Activated effector memory CD4-positive, alpha-beta T cell treated with anti-CD3 and anti-CD28 coated beads, Interleukin-2, amount 50 U/mL, for 16 hours (primary cell): ENCODE data around the gene ADD1.
"Not testable (repeated sequence)": the region's sequence is repeated elsewhere in the genome, so short reads cannot be mapped to it uniquely, and the experiment has no call there.

ENCODE experiments used
- DNase-seq: peaks from one replicate; pipeline ENCODE4 v3.0.0-alpha.2; 2020

Gene ADD1

DNA sequence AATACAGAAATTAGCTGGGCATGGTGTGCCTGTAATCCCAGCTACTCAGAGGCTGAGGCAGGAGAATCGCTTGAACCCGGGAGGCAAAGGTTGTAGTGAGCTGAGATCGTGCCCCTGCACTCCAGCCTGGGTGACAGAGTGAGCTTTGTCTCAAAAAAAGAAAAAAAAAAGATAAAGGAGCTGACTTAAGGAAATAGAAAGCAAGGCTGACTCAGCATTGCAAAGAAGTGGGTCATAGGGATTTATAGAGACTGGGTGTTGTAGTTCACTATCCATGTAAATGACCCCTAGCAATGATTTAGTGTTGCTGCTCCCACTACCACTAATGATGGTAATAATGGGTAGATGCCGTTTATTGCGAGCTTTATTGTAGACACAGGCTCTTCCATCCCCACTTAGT lies 47.6 kb downstream of the ADD1 start:
- DNase-seq = no peak

DNA sequence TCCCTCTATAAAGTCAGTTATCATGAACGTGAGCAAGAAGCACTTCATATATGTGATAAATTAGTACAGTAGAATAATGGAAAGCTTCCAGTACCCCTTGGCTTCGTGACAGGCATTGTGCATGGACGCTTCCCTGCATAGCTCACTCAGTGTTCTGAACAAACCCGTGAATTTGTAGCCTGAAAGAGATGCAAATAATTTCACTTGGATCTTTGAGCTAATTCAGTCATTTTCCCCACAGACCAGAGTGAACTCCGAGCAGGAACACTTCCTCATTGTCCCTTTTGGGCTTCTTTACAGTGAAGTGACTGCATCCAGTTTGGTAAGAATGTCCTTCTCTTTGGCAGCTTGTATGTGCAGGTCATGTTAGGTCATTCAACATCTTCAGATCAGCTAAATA lies 50.1 kb downstream of the ADD1 start:
- DNase-seq = no peak

DNA sequence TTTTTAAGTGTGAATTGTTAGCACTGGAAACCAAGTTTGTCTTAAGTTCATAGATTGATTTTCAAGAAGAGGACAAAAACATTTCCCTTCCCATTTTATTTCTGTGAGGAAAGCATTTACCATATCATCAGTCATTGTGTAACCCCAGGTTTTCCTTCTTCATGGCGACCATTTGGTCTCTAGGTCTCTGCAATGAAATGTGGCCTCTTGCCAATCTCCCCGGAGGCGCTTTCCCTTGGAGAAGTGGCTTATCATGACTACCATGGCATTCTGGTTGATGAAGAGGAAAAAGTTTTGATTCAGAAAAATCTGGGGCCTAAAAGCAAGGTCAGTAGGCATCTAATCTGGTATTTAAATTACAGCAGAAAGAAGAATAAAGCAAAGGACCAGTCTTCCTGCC lies 54.4 kb downstream of the ADD1 start:
- no peak for DNase-seq

DNA sequence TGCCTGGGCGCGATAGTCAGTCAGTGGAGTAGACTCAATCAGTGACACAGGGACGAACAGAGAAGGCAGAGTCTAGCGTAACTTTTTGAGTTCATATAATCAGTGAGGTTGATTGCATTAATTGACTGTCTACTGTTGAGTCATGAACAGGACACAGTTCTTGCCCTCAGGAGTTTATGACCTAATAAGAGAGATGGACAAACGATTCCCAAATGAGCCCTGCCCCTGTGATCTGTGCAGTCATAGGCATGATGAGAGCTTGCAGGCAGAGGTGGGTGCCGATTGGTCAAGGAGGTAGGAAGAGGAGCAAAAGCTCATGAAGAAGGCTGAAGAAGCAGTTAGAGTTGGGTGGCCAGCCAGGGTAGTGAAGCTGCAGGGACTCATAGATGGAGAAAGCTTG lies 57.1 kb downstream of the ADD1 start:
- no peak for DNase-seq

DNA sequence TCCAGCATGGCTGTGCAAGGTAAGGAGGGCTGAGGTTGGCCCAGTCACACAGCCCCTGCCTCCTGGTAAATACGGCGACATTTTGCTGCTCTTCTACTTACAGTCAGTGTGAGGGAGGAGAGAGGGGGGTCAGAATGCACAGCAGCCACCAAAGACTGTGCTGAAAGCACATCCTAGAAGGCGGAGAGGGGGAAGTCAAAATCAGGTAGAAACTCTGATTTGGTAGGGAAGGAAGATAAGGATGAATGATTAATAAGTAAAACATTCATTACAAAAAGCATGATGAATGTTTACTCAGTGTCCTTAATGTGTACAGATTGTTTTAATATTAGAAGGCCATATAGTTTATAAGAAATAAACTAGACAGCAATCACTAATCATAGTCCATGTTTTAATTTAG lies 57.5 kb downstream of the ADD1 start:
- no peak for DNase-seq

DNA sequence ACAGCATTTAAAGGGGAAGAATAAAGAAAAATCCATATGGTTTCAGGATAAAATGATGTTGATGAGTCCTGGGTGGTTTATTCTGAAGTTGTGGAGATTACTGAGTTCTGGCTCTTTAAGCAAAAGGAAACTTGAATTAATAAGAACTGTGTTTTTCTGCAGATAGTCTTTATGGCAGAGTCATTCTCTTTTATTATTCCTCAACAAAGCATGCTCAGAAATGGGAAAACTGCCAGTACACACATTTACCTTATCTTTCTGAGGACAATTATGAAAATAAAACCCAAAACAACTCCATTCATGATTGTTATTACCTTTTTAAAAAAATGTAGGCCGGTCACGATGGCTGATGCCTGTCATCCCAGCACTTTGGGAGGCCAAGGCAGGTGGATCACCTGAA lies 58.5 kb downstream of the ADD1 start:
- no peak for DNase-seq

DNA sequence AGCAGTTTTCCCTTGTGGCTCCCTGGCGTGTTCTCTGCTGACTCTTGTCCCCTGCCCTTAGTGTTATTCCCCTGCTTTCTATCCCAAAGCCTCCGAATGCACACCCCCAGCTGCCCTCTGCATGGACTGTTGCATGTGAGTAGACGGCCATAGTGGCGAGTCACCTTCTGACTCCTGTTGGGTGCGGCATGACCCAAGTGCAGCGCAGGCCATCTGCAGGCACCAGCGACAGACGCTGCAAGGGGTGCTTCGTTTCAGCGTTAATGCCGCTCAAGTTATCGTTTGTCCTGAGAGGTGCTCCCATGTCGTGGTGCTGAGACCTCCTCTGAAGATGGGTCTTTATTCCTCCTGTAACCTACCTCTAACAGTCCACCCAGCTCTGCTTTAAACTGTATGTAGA lies 61.9 kb downstream of the ADD1 start:
- DNase-seq = no peak

DNA sequence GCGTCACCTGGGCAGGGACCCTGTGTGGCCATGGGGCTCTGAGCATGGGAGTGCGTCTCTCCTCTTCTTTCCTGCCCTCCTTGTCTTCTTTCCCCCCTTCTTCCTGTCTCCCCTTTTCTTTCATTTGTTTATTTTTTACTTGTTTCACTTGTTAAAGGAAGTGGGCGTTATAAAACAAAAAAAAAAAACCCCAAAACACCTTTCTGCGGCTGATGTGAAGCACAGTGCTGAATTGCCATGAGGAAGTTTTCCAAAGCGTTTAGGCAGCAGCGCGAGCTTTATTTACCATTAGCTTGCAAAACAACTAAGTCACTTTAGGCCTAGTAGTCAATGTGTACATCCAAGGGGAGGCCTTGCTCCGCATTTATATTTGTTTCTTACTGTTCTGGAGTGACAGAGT lies 62.6 kb downstream of the ADD1 start:
- DNase-seq = no peak

DNA sequence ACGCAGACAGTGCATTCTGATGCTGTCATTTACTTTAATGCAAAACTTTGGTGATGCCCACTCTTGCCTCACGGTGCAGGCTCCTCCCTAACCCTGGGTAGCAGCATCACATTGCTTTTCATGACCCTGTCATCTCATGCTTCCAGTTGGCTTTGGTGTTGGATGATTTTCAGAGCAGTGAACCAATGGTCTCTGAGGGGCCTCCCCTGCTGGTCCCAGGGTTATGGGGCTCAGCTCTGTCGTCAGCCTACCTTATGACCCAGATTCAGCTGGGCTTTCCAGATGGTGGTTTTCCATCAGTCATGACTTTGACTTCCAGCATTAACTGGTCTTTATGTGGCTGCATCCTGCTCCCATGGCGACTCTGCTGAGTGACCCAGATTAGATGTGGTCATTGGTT lies 63.6 kb downstream of the ADD1 start:
- DNase-seq = no peak

DNA sequence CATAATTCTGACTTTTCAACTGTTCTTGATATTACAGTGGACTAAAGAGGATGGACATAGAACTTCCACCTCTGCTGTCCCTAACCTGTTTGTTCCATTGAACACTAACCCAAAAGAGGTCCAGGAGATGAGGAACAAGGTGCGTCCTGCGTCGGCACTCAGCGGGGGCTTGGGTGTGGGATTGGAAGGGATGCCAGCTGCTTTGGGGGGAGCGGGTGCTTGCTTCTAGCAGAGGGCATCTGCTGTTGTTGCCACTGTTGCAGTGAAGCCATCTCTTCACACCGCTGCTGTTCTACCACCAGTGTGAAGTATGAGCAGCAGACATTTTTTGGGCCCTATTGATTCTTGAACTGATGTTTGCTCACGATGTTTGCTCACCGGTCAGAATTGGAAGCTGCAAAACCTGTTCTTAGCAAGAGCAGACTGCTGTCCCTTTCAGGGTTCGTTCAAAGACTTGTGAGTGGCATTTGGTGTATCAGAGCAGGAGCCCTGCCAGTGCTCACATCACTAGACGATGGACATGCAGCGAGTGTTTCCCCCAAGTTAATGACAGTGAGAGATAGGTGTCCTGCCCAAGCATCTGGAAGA lies 64.2 kb downstream of the ADD1 start:
- DNase-seq = no peak

DNA sequence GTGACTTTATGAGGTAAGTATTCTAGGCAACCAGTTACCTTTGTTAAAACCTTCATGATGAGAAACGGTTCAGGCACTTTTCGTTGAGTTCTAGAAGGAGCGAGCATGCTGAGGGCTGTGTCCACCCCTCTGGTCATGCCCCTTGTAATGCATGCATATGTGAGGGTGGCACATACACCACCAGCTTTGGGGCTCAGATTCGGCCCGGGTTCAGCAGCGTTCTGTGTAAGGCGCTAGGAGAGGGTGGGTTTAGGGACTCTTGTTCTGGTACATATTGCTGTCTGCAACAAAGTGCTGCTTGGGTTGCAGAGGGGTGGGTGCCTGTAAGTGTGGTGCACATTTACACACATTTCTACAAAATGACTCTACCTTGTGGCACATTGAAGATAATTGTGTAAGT lies 65.0 kb downstream of the ADD1 start:
- no peak for DNase-seq

DNA sequence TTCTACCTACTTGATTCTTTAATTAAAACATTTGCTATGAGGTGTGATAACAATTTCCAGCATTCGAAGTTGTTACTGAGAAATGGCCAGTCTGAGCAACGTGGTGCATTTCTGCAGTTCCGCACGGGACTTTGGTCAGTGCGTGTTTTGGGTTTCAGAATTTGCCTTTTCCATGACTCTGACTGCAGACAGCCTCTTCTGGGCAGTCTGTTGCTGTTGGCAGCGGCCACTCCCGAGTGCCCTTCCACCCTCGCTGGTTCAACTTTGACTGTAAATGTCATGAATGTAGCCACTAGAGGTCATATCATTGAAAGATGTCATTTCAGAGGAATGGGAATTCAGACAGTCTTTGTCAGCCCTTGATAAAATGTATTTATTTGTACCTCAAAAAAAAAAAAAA lies 65.9 kb downstream of the ADD1 start:
- DNase-seq = no peak

DNA sequence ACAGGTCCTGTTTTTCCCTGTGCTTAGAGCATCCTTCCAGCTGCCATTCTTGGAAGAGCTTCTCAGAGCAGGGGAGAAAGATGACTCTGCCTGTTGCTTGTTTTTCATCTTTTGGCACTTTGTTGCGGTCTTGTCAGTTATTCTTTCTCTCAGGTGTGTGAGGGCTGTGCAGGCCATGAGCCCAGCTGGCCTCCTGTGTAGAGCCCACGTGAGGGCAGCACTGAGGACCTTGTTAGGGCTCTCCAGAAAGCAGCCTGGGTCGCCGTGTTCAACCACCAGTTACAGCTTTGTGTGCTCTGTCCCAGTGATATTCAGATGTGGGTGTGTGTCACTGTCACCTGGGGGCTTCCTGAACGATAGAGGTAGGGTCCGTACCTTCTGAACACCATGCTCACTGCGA lies 66.8 kb downstream of the ADD1 start:
- DNase-seq = no peak

DNA sequence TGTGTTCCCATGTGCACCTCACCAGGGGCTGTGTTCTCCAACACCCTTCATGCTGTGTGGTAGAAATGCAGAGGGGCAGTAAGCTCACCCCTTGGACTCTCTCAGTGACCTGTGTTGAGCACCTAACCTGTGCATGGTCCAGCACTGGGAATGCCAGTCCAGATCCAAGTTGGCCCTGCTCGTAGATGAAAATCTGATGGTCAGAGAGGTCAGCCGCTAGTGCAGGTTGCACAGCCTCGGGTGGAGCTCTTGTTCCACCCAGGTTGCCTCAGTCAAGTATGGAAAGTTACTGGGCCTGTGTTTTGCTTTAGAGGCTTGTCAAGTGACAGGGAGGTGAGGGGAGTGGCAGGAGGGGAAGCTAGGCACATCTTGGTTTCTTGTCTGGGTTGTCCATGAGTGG lies 68.2 kb downstream of the ADD1 start:
- DNase-seq = no peak

DNA sequence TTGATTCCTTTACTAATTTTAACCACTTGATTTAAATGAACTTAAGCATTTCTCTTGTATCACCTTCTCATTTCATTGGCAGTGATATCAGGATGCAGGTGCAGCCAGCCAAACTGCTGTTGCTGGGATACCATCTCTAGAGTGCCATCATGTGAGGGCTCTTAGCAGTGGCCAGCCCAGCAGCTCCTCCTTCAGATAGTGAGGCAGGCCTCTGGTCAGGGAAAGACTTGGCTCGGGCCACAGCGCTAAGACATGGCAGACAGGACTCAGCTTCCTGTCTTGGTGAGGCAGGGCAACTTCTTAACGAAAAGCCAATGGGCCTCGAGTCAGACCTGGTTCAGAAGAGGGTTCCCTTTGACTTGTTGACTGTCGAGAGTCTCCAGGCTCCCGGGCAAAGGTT lies 69.5 kb downstream of the ADD1 start:
- no peak for DNase-seq

DNA sequence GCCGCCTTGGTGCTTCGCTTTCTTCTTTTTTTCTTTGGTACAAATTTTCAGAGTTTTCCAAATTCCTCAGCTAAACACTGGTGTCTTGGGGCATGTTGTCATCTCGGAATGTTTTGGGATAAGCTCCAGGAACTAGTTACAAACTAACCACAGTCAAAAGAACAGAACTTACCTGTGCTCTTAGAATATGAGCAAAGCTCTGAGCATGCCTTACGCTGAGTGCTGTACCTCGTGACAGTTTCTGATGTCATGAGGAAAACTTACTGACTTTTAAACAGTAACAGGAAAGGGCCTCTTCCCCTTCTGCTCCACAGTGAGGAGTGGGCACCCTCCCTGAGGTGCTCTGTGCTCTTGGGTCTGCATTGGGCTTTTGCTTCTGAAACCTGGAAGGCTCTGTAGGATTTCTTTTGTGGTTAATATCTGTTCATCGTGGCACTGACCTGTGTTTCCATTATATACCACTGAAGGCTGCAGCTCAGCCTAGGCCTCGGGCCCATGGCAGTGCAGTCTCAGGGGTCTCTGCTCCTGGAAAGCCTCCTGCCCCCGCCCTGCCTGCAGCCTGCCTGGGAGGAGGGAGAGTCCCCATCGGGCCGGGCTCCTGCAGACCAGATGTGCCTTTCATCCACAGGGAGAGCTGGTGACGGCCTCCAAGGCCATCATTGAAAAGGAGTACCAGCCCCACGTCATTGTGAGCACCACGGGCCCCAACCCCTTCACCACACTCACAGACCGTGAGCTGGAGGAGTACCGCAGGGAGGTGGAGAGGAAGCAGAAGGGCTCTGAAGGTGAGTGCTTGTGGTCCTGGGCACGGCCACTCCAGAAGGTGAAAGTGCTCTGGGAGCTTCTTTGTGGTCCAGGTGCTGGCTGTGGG lies 70.8 kb downstream of the ADD1 start:
- no peak for DNase-seq

DNA sequence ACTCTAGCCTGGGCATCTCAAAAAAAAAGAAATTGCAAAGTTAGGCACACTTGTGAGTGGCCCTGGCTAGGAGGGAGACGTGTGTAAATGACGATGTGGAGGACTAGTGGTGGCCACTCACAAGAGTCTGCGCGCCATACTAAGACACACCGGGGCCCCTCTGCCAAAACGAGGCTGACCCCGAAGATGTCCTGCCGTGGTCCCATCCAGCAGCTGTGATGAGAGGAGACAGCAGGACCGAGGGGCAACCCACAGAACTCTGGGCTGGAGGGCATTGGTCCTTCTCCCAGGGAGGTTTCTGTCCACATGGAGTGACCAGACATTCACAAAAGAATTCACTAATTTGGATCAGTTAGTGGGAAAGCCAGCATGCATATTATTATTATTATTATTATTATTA lies 72.1 kb downstream of the ADD1 start:
- peak; percentile 60 for DNase-seq

DNA sequence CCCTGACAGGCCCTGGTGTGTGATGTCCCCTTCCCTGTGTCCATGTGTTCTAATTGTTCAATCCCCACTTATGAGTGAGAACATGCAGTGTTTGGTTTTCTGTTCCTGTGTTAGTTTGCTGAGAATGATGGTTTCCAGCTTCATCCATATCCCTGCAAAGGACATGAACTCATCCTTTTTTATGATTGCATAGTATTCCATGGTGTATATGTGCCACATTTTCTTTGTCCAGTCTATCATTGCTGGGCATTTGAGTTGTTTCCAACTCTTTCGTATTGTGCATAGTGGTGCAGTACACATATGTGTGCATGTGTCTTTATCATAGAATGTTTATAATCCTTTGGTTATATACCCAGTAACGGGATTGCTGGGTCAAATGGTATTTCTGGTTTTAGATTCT lies 73.1 kb downstream of the ADD1 start:
- DNase-seq = not testable (repeated sequence)

DNA sequence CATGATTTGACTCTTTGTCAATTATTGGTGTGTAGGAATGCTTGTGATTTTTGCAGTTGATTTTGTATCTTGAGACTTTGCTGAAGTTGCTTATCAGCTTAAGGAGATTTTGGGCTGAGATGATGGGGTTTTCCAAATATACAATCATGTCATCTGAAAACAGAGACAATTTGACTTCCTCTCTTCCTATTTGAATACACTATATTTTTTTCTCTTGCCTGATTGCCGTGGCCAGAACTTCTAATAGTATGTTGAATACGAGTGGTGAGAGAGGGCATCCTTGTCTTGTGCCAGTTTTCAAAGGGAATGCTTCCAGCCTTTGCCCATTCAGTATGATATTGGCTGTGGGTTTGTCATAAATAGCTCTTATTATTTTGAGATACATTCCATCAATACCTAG lies 74.7 kb downstream of the ADD1 start:
- not testable (repeated sequence) for DNase-seq

DNA sequence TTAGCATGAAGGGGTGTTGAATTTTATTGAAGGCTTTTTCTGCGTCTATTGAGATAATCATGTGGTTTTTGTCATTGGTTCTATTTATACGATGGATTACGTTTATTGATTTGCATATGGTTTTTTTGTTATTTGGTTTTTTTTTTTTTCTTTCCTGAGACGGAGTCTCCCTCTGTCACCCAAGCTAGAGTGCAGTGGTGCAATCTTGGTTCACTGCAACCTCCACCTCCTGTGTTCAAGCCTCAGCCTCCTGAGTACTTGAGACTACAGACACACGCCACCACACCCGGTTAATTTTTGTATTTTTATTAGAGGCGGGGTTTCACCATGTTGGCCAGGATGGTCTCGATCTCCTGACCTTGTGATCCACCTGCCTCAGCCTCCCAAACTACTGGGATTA lies 75.1 kb downstream of the ADD1 start:
- peak; percentile 37 for DNase-seq

DNA sequence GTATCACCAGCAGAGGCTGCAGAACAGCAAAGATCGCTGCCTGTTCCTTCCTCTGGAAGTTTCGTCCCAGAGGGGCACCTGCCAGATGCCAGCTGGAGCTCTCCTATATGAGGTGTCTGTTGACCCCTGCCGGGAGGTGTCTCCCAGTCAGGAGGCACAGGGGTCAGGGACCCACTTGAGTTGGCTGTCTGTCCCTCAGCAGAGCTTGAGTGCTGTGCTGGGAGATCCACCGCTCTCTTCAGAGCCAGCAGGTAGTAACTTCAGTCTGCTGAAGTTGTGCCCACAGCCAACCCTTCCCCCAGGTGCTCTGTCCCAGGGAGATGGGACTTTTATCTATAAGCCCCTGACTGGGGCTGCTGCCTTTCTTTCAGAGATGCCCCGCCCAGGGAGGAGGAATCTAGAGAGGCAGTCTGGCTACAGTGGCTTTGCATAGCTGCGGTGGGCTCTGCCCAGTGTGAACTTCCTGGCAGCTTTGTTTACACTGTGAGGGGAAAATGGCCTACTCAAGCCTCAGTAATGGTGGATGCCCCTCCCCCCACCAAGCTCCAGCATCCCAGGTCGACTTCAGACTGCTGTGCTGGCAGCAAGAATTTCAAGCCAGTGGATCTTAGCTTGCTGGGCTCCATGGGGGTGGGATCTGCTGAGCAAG lies 78.9 kb downstream of the ADD1 start:
- peak; percentile 58 for DNase-seq

DNA sequence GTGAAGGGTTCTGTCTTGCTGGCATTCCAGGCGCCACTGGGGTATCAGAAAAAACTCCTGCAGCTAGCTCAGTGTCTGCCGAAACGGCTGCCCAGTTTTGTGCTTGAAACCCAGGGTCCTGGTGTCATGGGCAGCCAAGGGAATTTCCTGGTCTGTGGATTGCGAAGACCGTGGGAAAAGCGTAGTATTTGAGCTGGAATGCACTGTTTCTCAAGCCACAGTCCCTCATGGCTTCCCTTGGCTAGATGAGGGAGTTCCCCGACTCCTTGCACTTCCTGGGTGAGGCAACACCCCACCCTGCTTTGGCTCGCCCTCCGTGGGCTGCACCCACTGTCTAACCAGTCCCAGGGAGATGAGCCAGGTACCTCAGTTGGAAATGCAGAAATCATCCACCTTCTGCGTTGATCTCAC lies 79.5 kb downstream of the ADD1 start:
- peak; percentile 47 for DNase-seq

DNA sequence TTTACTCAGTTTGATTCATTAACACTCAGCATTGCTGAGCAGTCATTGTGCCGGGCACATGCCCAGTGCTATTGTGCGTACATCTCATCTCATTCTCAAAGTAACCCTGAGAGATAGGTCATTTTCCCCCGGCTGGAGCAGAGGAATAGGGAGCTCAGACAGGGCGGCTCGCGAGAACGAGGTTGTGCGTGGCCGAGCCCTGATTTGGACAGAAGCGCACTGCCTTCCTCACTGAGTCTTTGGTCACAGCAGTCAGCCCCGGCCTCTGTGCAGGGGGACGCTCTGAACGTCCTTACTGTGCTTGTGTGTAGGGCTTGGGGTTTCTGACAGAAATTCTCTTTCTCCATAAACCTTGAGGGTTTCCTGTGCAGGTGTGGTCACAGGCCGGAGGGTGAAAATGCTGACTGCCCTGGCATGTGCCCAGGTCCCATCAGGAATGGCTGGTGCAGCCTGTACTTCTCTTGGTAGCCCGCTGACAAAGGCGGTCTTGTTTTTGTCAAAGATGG lies 80.1 kb downstream of the ADD1 start:
- DNase-seq = peak; percentile 51

DNA sequence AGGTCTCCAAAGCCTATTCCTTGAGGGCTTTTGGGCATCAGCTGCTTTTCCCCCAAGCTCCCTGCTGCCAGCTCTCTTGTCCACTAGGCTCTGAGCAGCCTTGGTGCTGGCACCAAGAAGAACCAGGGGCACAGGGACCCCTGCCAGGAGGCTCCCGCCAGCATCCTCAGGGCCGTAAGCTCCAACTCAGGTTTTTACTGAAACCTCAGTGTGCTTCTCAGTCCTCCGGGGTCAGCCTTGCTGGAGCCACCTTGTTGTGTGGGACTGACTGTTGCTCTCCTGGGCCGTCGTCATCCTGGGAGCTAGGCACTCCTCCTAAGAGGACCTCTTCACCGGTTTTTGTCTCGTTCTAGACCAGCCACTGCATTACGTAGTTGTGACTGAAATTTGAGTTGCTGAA lies 80.6 kb downstream of the ADD1 start:
- peak; percentile 42 for DNase-seq
